HPDE6-E6E7 (cell line): ENCODE measurements around the gene ENOX1.
"Not testable (repeated sequence)": the region's sequence is repeated elsewhere in the genome, so short reads cannot be mapped to it uniquely, and the experiment has no call there.

Experiments
- DNase-seq: peaks from one replicate; pipeline ENCODE4 v3.0.0; 2011; ENCODE audit warnings: missing footprints; ENCODE audit errors: extremely low spot score

The ENOX1 gene

DNA sequence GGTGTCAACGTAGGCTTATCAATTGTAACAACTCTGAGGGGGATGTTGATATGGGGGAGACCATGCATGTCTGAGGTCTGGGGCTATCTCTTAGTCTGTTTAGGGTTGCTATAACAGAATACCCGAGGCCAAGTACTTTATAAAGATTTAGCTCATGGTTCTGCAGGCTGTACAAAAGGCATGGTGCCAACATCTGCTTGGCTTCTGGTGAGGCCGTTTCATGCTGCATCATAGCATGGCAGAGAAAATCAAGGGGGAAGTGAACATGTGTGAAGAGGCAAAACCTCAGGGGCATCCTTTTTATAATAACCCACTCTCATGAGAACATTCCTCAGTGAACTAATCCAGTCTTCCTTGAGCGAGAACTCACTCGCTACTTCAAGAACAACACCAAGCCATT is 353.8 kb downstream of the ENOX1 start:
- DNase-seq, result no peak

- no peak for DNase-seq
Measured at GRCh38 chr13:43431841-43432240, 354.9 kb downstream of the ENOX1 start.

- no peak for DNase-seq
Measured at GRCh38 chr13:43431290-43431716, 355.5 kb downstream of the ENOX1 start.

GRCh38 chr13:43428545-43429296 is 358.1 kb downstream of the ENOX1 start:
- DNase-seq, result no peak

- DNase-seq, result no peak
Measured at GRCh38 chr13:43426355-43426754, 360.4 kb downstream of the ENOX1 start.

DNA sequence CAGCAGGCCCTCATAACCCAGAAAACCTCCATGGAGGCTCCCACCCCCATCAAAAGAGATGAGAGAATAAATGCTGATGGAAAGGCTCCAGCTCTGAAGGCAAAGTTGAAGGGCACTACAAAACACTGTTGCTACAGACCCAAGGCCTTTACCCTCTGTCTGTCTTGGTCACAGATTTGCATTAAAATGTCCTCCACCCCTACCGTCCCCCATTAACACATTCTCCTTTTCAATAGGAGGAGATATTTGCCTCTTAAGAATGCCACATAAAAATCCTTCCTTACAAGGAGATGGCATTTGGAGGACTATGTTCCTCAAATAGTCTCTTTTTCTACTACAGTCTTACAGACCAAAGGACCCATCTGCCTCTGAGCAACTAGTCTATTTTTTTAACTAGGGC is 361.5 kb downstream of the ENOX1 start:
- DNase-seq, result no peak

- DNase-seq, result no peak
Measured at GRCh38 chr13:43424412-43424811, 362.4 kb downstream of the ENOX1 start.

GRCh38 chr13:43422116-43422515 is 364.7 kb downstream of the ENOX1 start:
- DNase-seq, result no peak

GRCh38 chr13:43416842-43417241 is 369.9 kb downstream of the ENOX1 start:
- DNase-seq, result not testable (repeated sequence)

DNA sequence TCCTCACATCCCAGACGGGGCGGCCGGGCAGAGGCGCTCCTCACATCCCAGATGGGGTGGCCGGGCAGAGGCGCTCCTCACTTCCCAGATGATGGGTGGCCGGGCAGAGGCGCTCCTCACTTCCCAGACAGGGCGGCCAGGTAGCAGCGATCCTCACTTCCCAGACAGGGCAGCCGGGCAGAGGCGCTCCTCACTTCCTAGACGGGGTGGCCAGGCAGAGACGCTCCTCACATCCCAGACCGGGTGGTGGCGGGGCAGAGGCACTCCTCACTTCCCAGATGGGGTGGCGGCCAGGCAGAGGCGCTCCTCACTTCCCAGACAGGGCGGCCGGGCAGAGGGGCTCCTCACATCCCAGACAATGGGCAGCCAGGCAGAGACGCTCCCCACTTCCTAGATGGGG is 370.4 kb downstream of the ENOX1 start:
- DNase-seq, result not testable (repeated sequence)

DNA sequence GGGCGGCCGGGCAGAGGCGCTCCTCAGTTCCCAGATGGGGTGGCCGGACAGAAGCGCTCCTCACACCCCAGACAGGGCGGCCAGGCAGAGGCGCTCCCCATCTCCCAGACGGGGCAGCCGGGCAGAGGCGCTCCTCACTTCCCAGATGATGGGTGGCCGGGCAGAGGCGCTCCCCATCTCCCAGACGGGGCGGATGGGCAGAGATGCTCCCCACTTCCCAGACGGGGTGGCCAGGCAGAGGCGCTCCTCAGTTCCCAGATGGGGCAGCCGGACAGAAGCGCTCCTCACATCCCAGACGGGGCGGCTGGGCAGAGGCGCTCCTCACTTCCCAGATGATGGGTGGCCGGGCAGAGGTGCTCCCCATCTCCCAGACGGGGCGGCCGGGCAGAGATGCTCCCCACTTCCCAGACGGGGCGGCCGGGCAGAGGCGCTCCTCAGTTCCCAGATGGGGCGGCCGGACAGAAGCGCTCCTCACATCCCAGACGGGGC is 370.8 kb downstream of the ENOX1 start:
- DNase-seq, result not testable (repeated sequence)

DNA sequence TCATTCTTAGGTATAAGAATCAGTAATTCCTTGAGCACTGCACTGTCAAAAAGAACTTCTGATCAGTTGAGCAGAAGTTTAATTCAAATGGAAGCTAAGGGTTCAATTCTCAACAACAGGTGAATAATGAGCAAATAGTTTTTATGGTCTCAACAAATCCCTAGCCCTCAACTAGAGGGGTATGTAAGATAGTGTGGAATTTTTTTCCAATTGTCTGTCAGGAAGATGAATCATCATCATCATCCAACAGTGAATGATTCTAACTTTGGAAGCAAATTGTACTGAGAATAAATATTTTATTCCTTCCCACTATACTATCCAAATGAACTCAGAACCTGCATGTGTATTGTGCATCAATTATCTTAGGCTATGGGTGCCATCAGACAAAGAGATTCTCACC is 372.7 kb downstream of the ENOX1 start:
- DNase-seq, result no peak

DNA sequence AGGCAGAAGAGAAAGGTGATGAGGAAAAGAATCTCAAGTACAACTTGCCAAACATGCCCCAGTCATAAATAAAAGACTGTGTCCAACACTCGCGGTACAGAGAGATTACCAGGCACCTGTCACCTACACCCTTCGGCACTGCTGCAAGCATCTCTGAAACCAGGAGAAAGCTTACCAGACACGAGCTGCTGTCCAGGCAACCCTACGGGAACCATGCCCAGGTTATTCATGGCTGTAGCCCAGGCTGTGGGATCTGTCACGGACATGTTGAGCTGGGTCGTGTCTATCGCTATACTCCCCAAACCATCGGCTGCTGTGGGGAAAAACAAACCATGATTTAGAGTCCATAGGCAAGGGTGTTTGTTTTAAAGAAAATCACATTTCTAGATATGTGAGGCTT is 375.0 kb downstream of the ENOX1 start:
- no peak for DNase-seq

DNA sequence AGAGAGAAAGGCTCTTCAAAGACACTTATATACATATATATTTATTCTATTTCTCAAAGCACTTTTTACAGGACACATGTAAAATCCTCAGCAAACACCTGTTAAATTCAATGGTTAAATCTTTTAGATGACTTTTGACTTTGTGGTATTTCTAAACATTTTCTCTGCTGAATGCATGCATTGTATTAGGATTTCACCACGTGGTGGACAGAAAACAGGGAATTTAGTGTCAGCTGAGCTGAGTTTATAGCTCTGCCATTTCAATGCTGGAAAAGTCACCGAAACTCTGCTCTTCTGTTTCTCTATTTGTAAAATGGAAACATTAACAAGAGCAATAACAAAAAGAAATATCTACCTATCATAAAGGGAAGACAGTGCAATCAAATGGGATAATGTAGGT is 375.6 kb downstream of the ENOX1 start:
- DNase-seq, result no peak

DNA sequence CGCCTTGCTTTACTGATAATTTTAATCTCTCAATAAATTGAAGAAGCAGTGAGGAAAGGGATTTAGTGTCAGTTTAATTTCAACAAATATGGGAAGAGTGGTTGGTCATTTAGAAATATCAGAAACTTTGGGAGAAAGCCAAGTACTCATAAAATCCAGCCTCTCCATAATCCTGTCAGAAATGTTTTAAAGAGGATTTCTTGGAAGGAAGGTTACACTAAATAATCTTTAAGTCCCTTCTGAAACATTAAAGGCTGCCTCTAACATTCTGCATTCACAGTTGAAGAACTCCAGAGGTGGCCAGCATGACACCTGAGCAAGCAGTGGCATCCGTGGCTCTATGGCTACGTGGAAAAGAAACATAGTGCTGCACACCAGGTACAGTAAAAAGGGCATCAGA is 378.5 kb downstream of the ENOX1 start:
- no peak for DNase-seq

GRCh38 chr13:43407023-43407581 is 379.7 kb downstream of the ENOX1 start:
- no peak for DNase-seq

- no peak for DNase-seq
Measured at GRCh38 chr13:43405457-43405856, 381.3 kb downstream of the ENOX1 start.

- DNase-seq, result no peak
Measured at GRCh38 chr13:43402380-43402779, 384.4 kb downstream of the ENOX1 start.

GRCh38 chr13:43401361-43401760 is 385.4 kb downstream of the ENOX1 start:
- no peak for DNase-seq

DNA sequence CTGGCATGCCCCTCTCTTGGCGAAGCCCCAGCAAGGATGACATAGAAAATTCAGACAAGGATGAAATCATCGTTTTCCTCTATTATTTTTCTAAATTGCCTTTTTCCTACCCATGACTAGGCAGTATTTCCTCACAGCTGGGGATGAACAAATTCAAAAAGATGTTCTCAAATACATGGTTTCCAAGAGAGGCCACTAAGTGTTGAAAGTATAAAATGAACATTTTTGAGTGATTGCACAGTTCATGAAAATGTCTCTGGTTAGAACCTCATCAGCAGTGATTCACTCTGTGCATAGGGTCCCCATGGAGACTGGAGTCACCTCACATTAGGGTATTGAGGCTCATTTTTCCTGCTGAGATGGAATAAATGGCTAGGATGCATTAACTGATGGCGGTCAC is 389.7 kb downstream of the ENOX1 start:
- DNase-seq, result no peak

GRCh38 chr13:43391036-43391435 is 395.7 kb downstream of the ENOX1 start:
- DNase-seq, result no peak

GRCh38 chr13:43390619-43391018 is 396.2 kb downstream of the ENOX1 start:
- no peak for DNase-seq

DNA sequence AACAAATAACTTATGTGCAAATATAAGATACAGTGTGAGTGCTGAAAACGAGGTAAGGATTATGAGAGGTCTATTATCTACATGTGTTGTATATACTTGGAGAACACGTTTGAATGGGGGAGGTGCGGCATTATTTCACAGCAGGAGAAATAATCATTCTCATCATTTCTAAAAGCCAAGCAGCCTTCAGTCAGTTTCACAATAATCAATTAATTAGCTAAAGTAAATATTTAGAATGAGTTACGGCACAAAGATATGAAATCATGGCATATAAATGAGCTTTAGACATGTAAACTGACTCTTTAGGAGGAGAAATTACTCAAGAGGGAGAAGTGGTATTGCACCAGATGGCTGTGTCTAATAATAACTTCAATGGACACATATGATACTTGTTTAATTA is 396.8 kb downstream of the ENOX1 start:
- no peak for DNase-seq

- DNase-seq, result no peak
Measured at GRCh38 chr13:43389573-43389972, 397.2 kb downstream of the ENOX1 start.
